ENCODE data around the gene MACO1. TPM values are rescaled to one million over a fixed set of nuclear protein-coding genes. Genes with fewer than 3 reads are reported as not detected.

MACO1 gene
- total and polyA plus RNA-seq, 2 of the 13 experiments (the other 11 are each of a cell fraction or from before 2014, with no cell fraction given): 9.7 to 17.0 TPM

DNA sequence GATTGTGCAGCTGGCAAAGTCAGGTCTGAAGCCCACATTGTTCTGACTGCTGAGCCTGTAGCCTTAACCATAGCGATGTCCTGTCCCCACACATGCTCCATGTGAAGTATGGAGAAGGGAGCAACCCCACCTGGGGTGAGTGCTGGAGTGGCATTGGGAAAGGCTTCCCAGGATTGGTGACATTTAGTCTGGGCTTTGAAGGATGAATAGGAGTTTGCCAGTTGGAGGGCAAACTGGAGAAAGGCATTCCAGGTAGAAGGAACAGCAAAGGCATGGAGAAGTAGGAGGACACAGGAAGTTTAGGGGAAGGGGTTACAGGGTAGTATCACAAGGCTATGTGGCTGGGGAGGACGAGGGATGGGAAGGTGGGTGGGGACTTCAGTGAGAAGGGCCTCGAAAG lies 105.4 kb downstream of the MACO1 start (continued):
- TF ChIP-seq, protein P1, sequence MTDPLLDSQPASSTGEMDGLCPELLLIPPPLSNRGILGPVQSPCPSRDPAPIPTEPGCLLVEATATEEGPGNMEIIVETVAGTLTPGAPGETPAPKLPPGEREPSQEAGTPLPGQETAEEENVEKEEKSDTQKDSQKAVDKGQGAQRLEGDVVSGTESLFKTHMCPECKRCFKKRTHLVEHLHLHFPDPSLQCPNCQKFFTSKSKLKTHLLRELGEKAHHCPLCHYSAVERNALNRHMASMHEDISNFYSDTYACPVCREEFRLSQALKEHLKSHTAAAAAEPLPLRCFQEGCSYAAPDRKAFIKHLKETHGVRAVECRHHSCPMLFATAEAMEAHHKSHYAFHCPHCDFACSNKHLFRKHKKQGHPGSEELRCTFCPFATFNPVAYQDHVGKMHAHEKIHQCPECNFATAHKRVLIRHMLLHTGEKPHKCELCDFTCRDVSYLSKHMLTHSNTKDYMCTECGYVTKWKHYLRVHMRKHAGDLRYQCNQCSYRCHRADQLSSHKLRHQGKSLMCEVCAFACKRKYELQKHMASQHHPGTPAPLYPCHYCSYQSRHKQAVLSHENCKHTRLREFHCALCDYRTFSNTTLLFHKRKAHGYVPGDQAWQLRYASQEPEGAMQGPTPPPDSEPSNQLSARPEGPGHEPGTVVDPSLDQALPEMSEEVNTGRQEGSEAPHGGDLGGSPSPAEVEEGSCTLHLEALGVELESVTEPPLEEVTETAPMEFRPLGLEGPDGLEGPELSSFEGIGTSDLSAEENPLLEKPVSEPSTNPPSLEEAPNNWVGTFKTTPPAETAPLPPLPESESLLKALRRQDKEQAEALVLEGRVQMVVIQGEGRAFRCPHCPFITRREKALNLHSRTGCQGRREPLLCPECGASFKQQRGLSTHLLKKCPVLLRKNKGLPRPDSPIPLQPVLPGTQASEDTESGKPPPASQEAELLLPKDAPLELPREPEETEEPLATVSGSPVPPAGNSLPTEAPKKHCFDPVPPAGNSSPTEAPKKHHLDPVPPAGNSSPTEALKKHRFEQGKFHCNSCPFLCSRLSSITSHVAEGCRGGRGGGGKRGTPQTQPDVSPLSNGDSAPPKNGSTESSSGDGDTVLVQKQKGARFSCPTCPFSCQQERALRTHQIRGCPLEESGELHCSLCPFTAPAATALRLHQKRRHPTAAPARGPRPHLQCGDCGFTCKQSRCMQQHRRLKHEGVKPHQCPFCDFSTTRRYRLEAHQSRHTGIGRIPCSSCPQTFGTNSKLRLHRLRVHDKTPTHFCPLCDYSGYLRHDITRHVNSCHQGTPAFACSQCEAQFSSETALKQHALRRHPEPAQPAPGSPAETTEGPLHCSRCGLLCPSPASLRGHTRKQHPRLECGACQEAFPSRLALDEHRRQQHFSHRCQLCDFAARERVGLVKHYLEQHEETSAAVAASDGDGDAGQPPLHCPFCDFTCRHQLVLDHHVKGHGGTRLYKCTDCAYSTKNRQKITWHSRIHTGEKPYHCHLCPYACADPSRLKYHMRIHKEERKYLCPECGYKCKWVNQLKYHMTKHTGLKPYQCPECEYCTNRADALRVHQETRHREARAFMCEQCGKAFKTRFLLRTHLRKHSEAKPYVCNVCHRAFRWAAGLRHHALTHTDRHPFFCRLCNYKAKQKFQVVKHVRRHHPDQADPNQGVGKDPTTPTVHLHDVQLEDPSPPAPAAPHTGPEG (CRISPR knock-in tag; IDR thresholded peaks at IDR 0.05): no peak
- TF ChIP-seq, protein P2, sequence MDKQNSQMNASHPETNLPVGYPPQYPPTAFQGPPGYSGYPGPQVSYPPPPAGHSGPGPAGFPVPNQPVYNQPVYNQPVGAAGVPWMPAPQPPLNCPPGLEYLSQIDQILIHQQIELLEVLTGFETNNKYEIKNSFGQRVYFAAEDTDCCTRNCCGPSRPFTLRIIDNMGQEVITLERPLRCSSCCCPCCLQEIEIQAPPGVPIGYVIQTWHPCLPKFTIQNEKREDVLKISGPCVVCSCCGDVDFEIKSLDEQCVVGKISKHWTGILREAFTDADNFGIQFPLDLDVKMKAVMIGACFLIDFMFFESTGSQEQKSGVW (CRISPR knock-in tag; IDR thresholded peaks at IDR 0.05; ENCODE audit: borderline replicate concordance): no peak
- TF ChIP-seq KLF13 (CRISPR knock-in tag; IDR thresholded peaks at IDR 0.05): no peak
- TF ChIP-seq ZBTB7B (CRISPR knock-in tag; IDR thresholded peaks at IDR 0.05): no peak
- no peak for TF ChIP-seq CEBPB (IDR thresholded peaks at IDR 0.05; ENCODE audit: borderline replicate concordance, low read depth, low read length)

DNA sequence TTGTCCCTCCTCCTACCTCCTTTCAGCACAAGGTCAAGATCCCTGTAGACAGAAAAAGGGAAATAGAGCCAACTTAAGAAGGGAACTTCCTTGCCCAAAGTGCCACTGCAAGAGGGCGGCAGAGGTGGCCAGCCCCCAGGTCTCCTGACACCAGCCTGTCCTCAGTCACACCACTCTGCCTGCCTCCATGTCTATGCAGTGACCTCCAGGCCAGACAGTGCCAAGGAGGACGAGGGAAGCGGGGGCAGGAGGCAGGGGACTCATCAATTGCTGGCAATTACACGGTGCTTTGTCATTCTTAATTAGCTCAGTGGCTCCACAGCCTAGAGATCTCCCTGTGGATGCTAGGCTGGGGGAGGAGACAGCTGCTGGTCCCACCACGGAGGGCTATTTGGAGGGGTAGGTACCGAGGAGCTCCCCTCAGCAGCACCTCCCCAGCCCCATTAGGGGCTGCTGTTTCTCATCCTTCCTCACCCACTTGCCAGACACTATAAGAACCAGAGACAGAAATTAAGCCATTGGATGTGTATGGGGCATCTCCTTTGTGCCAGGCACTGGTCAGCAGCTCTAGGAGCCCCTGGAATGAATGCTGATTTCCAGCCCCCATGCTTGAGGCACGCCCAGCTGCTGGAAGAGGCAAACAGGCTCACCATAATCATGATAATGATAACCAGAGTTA lies 106.6 kb downstream of the MACO1 start:
- in situ Hi-C loops (cut with HindIII; ENCODE audit: extremely low pct_ligation_motif_present, low pct_unique_long_range_greater_than_20kb) (no loop called here), intact Hi-C loops (cut with micrococcal nuclease; ENCODE audit: unreplicated experiment) (no loop called here)
- ATAC-seq (no peak), DNase-seq (ENCODE audit: low spot score) (no peak), FAIRE-seq (no peak)
- Histone ChIP-seq H3K27ac (ENCODE audit: extremely low read length, insufficient read depth, low read length) (no peak overlapping the region), H3K4me2 (ENCODE audit: low read depth, low read length) (no peak overlapping the region), H3K4me3 (replicated peaks in 1 of 3; ENCODE audit: insufficient read depth in 1 of 3, low read depth in 2 of 3, low read length in 3 of 3) (no peak overlapping the region), H4K20me1 (ENCODE audit: insufficient read depth, low read length) (no peaks in the 10 kb centered on the region), H3K9me3 (ENCODE audit: low read length) (no peaks in the 10 kb centered on the region), H3K9ac (ENCODE audit: insufficient read depth, low read depth, low read length) (no peak overlapping the region), H3K36me3 (replicated peaks in 1 of 2; ENCODE audit: control insufficient read depth in 1 of 2, insufficient read depth in 2 of 2, low read length in 2 of 2) (no peaks in the 10 kb centered on the region), H2AFZ (ENCODE audit: low read length) (no peak overlapping the region), H3K4me1 (ENCODE audit: insufficient read depth, low read length) (peaks cover 26% of the 10 kb centered on the region), H3K27me3 (ENCODE audit: control insufficient read depth in 1 of 2, insufficient read depth in 2 of 2, low read length in 2 of 2) (peaks cover 4 to 23% of the 10 kb centered on the region in 2 experiments), H3K79me2 (ENCODE audit: insufficient read depth, low read length) (no peaks in the 10 kb centered on the region)
- ChIA-PET POLR2A (no interaction called here), CTCF (ENCODE audit: low intra/inter-chr PET ratio, low total read pairs) (no interaction called here)
- BruUV-seq (replicated peaks): no TSS peak
- WGBS (ENCODE audit: low lambda C conversion rate): 32% methylated on average over 6 of the region's 7 CpGs
- TF ChIP-seq, protein P3, sequence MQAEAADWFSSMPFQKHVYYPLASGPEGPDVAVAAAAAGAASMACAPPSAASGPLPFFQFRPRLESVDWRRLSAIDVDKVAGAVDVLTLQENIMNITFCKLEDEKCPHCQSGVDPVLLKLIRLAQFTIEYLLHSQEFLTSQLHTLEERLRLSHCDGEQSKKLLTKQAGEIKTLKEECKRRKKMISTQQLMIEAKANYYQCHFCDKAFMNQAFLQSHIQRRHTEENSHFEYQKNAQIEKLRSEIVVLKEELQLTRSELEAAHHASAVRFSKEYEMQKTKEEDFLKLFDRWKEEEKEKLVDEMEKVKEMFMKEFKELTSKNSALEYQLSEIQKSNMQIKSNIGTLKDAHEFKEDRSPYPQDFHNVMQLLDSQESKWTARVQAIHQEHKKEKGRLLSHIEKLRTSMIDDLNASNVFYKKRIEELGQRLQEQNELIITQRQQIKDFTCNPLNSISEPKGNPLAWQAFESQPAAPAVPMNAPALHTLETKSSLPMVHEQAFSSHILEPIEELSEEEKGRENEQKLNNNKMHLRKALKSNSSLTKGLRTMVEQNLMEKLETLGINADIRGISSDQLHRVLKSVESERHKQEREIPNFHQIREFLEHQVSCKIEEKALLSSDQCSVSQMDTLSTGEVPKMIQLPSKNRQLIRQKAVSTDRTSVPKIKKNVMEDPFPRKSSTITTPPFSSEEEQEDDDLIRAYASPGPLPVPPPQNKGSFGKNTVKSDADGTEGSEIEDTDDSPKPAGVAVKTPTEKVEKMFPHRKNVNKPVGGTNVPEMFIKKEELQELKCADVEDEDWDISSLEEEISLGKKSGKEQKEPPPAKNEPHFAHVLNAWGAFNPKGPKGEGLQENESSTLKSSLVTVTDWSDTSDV (CRISPR knock-in tag; IDR thresholded peaks at IDR 0.05): no peak
- no peak for TF ChIP-seq HOXA3 (CRISPR knock-in tag; IDR thresholded peaks at IDR 0.05)
- no peak for TF ChIP-seq ZNF24 (IDR thresholded peaks at IDR 0.05)
- TF ChIP-seq ARHGAP35 (CRISPR knock-in tag; IDR thresholded peaks at IDR 0.05; ENCODE audit: borderline replicate concordance): no peak
- no peak for TF ChIP-seq HMGA1 (CRISPR knock-in tag; conservative IDR thresholded peaks at IDR 0.05)
- TF ChIP-seq, protein P4, sequence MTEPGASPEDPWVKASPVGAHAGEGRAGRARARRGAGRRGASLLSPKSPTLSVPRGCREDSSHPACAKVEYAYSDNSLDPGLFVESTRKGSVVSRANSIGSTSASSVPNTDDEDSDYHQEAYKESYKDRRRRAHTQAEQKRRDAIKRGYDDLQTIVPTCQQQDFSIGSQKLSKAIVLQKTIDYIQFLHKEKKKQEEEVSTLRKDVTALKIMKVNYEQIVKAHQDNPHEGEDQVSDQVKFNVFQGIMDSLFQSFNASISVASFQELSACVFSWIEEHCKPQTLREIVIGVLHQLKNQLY (CRISPR knock-in tag; IDR thresholded peaks at IDR 0.05): no peak
- TF ChIP-seq MEF2D (CRISPR knock-in tag; IDR thresholded peaks at IDR 0.05): no peak

Measured in HepG2 (cell line).